Breast epithelium (tissue), 4 donors: Measurements from ENCODE around the gene SELENOP. TPM values are rescaled to one million over a fixed set of nuclear protein-coding genes. Genes with fewer than 3 reads are reported as not detected.

ENCODE experiments used
- DNase-seq, 2 donors: peaks; one replicate each; pipeline ENCODE4 v3.0.0-alpha.2; 2019; ENCODE audit warnings: low spot score in 2 of 2
- H3K27ac ChIP-seq, 2 donors: fragments of 200-600 bp; sonication (generic) in 1 of 2; one replicate each; pipeline ENCODE4 v1.5.1; 2016 to 2019; ENCODE audit warnings: mild to moderate bottlenecking in 1 of 2
- H3K27me3 ChIP-seq, 2 donors: fragments of 200-600 bp; sonication (generic) in 1 of 2; one replicate each; pipeline versions ENCODE4 v1.5.1 to v1.6.0; 2017 to 2019; ENCODE audit warnings: control low read depth in 1 of 2, mild to moderate bottlenecking in 1 of 2
- H3K36me3 ChIP-seq: fragments of 200-600 bp; one replicate; pipeline ENCODE4 v1.5.1; 2019
- H3K4me1 ChIP-seq, 2 donors: fragments of 200-600 bp; sonication (generic); one replicate each; pipeline ENCODE4 v1.5.1; 2016 to 2019; ENCODE audit warnings: control low read depth in 1 of 2
- H3K4me3 ChIP-seq, 3 donors: fragments of 200-600 bp; sonication (generic); 1 replicate in 2 of 3; 2 replicates in 1 of 3; pipeline ENCODE4 v1.5.1; 2016 to 2019; ENCODE audit warnings: mild to moderate bottlenecking in 3 of 3, moderate library complexity in 2 of 3
- H3K9me3 ChIP-seq, 2 donors: fragments of 200-600 bp; sonication (generic) in 1 of 2; one replicate each; pipeline ENCODE4 v1.5.1; 2016 to 2019; ENCODE audit warnings: control low read depth in 1 of 2
- CTCF ChIP-seq, 3 donors: fragments of 450-650 bp; IDR thresholded peaks; one replicate each; pipeline ENCODE4 v1.5.1; 2016 to 2017; ENCODE audit warnings: antibody characterized with exemption in 3 of 3, mild to moderate bottlenecking in 3 of 3, moderate library complexity in 3 of 3
- POLR2A ChIP-seq: fragments of 450-650 bp; IDR thresholded peaks from one replicate; pipeline ENCODE4 v1.6.1; 2016; ENCODE audit warnings: antibody characterized with exemption, mild to moderate bottlenecking, moderate library complexity
- POLR2AphosphoS5 ChIP-seq, 3 donors: sonication (generic); formaldehyde crosslinking; IDR thresholded peaks; one replicate each; pipeline ENCODE4 v1.6.1; 2017; ENCODE audit warnings: antibody characterized with exemption in 3 of 3
- intact Hi-C: fragments of 100-400 bp; cut with DNase I; formaldehyde crosslinking; loops from one replicate; pipeline ENCODE4 v1.15.1; 2023; ENCODE audit warnings: low total_unique reads
- total RNA-seq, 3 donors: library from RNA; depleted of rRNA; stranded (reverse); fragments of >200 nt; gene quantifications; one replicate each; pipeline ENCODE4 v1.1.0, GENCODE V29; 2016

The SELENOP gene
- total RNA-seq, 3 donors from 2014 or later = 509 to 1,868 (median 1,002) TPM

DNA sequence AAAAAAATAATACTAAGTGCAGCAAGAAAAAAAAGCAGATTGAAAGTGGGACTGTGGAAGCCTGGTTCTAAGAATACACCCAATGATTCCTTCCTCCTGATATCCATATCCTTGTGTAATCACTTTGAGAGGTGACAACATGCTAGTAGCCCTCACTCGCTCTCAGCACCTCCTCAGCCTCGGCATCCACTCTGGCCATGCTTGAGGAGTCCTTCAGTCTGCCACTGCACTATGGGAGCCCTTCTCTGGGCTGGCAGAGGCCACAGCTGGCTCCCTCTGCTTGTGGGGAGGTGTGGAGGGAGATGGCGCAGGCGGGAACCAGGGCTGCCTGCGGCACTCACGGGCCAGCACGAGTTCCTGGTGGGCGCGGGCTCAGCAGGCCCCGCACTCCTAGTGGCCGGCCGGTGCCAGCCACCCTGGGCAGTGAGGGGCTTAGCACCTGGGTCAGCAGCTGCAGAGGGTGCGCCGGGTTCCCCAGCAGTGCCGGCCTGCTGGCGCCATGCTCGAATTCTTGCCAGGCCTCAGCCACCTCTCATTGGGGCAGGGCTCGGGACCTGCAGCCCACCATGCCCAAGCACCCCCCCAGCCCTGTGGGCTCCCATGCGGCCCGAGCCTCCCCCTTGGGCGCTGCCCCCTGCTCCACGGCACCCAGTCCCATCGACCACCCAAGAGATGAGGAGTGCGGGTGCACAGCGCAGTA lies 24.5 kb upstream of the SELENOP start:
- no peaks in the 10 kb centered on the region for H3K36me3 ChIP-seq
- H3K27ac ChIP-seq = no peak overlapping the region
- H3K27me3 ChIP-seq = no peaks in the 10 kb centered on the region
- intact Hi-C loops = no loop called here
- no peaks in the 10 kb centered on the region for H3K9me3 ChIP-seq
- TF ChIP-seq CTCF (IDR thresholded peaks at IDR 0.05) (no peak), POLR2AphosphoS5 (IDR thresholded peaks at IDR 0.05) (no peak), POLR2A (no peak)
- no peak for DNase-seq
- peaks cover 5 to 8% of the 10 kb centered on the region in 2 donors for H3K4me1 ChIP-seq
- H3K4me3 ChIP-seq = no peak overlapping the region

DNA sequence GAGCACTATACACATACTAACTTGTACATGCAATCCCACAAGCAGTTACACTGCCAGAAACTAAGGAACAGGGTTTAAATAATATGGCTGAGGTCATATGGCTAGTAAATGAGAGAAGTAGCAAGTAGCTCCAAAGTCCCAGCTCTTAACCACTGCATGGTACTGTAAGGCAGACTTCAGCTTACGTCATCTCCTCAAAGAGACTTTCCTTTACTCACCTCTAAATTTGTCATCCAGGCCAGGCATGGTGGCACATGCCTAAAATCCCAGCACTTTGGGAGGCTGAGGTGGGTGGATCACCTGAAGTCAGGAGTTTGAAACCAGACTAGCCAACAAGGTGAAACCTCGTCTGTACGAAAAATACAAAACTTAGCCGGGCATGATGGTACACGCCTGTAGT lies 20.4 kb upstream of the SELENOP start:
- TF ChIP-seq POLR2AphosphoS5 (IDR thresholded peaks at IDR 0.05) = no peak
- TF ChIP-seq CTCF (IDR thresholded peaks at IDR 0.05) = no peak
- no peak for TF ChIP-seq POLR2A
- intact Hi-C loops = no loop called here
- Histone ChIP-seq H3K4me3 (no peak overlapping the region), H3K27ac (no peak overlapping the region), H3K36me3 (no peaks in the 10 kb centered on the region), H3K4me1 (no peaks in the 10 kb centered on the region), H3K9me3 (no peaks in the 10 kb centered on the region), H3K27me3 (no peaks in the 10 kb centered on the region)
- DNase-seq = no peak

GRCh38 chr5:42830924-42831323 lies 19.2 kb upstream of the SELENOP start:
- Histone ChIP-seq H3K9me3 (no peaks in the 10 kb centered on the region), H3K4me1 (no peaks in the 10 kb centered on the region), H3K4me3 (no peak overlapping the region), H3K27ac (no peak overlapping the region), H3K27me3 (no peaks in the 10 kb centered on the region), H3K36me3 (no peaks in the 10 kb centered on the region)
- intact Hi-C loops = no loop called here
- TF ChIP-seq POLR2AphosphoS5 (IDR thresholded peaks at IDR 0.05) (no peak), POLR2A (no peak), CTCF (IDR thresholded peaks at IDR 0.05) (no peak)
- no peak for DNase-seq

DNA sequence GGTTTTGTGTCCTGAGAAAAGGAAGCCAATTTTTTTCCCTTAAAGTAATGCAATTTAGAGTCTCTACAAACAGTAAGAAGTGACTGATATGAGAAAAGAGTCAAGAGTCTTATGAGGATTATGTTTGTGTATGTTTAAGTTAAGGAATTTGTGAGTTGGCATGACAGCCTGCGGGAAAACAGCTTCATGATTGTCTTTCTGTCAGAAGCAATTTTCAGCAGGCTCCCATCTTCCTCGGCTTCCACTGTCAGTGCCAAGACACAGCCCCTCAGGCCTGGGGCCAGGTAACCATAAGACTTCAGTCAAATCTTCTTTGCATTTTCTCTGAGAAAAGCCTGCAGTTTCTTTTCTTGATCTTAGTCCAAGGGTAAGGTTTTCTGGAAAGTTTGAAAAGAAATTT lies 17.0 kb upstream of the SELENOP start:
- Histone ChIP-seq H3K4me3 (no peak overlapping the region), H3K27me3 (no peaks in the 10 kb centered on the region), H3K36me3 (no peaks in the 10 kb centered on the region), H3K9me3 (no peaks in the 10 kb centered on the region), H3K27ac (no peak overlapping the region), H3K4me1 (no peaks in the 10 kb centered on the region)
- intact Hi-C loops = no loop called here
- TF ChIP-seq CTCF (IDR thresholded peaks at IDR 0.05) = no peak
- TF ChIP-seq POLR2A = no peak
- no peak for TF ChIP-seq POLR2AphosphoS5 (IDR thresholded peaks at IDR 0.05)
- no peak for DNase-seq

DNA sequence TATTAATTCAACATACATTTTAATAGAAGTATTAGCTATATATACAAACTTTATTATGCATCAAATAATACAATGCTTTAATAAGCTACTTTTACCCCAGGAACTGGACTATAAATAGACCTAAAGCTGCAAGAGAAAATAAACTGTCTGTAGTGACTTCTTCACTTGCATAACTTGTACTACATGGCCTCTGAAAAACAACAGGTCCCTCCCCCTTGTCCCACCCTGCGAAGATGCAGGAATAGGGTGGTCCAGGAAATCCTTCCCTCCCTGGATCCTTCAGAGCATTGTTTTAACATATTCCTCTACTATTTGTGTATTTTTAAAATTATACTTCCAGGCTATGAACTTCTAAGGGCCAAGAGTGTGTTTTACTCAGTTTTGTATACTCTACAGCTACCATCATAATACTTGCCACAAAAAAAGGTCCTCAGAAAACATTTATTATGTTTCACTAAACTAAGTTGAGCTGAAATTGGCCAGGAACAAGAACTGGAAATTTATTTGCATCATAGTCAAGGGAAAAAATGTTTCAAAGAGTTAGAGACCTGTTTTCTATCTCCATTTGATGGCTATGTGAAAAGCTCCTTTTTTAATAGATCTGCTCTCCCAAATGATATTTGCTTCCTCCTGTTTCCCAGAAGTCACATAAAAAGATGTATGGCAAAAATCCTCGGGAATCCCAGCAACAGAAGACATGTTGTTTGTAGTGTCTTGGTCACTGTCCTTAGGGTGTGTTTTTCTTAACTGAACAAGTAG lies 15.2 kb upstream of the SELENOP start:
- Histone ChIP-seq H3K4me1 (no peaks in the 10 kb centered on the region), H3K9me3 (no peaks in the 10 kb centered on the region), H3K36me3 (no peaks in the 10 kb centered on the region), H3K27ac (no peak overlapping the region), H3K27me3 (no peaks in the 10 kb centered on the region), H3K4me3 (no peak overlapping the region)
- intact Hi-C loops = no loop called here
- DNase-seq = no peak
- no peak for TF ChIP-seq CTCF (IDR thresholded peaks at IDR 0.05)
- TF ChIP-seq POLR2A = no peak
- no peak for TF ChIP-seq POLR2AphosphoS5 (IDR thresholded peaks at IDR 0.05)
